Measurements from ENCODE around the gene FAM118B. TPM values are rescaled to one million over a fixed set of nuclear protein-coding genes. Genes with fewer than 3 reads are reported as not detected.
A peak's percentile ranks its signal among the peaks of the same experiment; 100 is the strongest.

FAM118B gene
- total RNA-seq, 2 donors from 2014 or later = 40.1 to 40.8 TPM

DNA sequence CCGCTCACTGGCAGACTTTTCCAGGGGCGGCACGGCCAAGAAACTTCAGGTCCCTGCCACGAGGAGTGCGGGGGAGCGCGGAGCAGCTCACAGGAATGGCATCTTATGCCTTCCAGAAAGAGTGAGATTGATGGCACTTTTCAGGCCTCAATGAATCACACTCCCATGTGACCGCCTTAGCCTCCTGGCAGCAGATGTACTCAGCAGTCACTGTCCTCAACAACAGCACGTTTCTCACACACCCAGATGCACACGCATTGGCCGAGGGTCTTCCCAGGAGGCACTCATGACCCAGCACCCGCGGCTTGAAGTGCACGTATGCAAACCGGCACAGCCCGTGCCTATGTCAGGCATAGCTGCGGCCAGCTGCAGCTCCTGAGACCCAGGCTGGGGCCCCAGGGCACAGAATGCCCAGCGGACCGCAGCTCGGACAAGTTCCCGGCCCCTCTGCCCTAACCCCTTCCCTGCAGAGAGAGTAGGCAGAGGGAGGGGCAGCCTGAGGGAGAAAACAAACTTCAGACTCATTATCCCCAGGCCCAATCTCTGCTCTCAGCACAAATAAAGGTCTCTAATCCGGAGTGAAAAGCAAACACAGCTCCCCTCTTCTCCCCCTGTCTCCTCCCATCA lies 48.4 kb upstream of the FAM118B start:
- Histone ChIP-seq H3K27ac (ENCODE audit: low read depth, low read length) (peak overlapping the region; percentile 68), H3K36me3 (ENCODE audit: control insufficient read depth, insufficient read depth, low read length) (no peaks in the 10 kb centered on the region), H3K9ac (ENCODE audit: extremely low read depth, low read length, poor library complexity, severe bottlenecking) (no peak overlapping the region), H3K4me3 (ENCODE audit: low read length) (peak overlapping the region; percentile 56), H3K9me3 (ENCODE audit: control insufficient read depth, low read length) (no peaks in the 10 kb centered on the region), H3K4me1 (ENCODE audit: control insufficient read depth, insufficient read depth, low read length) (peaks cover 22% of the 10 kb centered on the region), H3K27me3 (ENCODE audit: control insufficient read depth, insufficient read depth, low read length, poor library complexity, severe bottlenecking) (peaks cover 53% of the 10 kb centered on the region)
- DNase-seq = peak; percentile 64
- Mint-ChIP-seq H3K36me3 (ENCODE audit: low read depth) (no peaks in the 10 kb centered on the region), H3K9me3 (no peaks in the 10 kb centered on the region), H3K4me3 (peak overlapping the region; percentile 25), H3K4me1 (peaks cover 31% of the 10 kb centered on the region), H3K27me3 (ENCODE audit: insufficient read depth) (peaks cover 18% of the 10 kb centered on the region), H3K27ac (peak overlapping the region; percentile 87)
- WGBS, 2 experiments (ENCODE audit: insufficient coverage in 1 of 2, insufficient read length in 1 of 2) = 59% methylated on average over 11 to 22 of the region's 22 CpGs
- TF ChIP-seq, protein P1, sequence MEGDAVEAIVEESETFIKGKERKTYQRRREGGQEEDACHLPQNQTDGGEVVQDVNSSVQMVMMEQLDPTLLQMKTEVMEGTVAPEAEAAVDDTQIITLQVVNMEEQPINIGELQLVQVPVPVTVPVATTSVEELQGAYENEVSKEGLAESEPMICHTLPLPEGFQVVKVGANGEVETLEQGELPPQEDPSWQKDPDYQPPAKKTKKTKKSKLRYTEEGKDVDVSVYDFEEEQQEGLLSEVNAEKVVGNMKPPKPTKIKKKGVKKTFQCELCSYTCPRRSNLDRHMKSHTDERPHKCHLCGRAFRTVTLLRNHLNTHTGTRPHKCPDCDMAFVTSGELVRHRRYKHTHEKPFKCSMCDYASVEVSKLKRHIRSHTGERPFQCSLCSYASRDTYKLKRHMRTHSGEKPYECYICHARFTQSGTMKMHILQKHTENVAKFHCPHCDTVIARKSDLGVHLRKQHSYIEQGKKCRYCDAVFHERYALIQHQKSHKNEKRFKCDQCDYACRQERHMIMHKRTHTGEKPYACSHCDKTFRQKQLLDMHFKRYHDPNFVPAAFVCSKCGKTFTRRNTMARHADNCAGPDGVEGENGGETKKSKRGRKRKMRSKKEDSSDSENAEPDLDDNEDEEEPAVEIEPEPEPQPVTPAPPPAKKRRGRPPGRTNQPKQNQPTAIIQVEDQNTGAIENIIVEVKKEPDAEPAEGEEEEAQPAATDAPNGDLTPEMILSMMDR (conservative IDR thresholded peaks at IDR 0.05) = no peak

GRCh38 chr11:126163779-126164178 lies 47.8 kb upstream of the FAM118B start:
- no peaks in the 10 kb centered on the region for H3K9me3 ChIP-seq (ENCODE audit: control insufficient read depth, low read length)
- H3K9ac ChIP-seq (ENCODE audit: extremely low read depth, low read length, poor library complexity, severe bottlenecking) = no peak overlapping the region
- H3K36me3 ChIP-seq (ENCODE audit: control insufficient read depth, insufficient read depth, low read length) = no peaks in the 10 kb centered on the region
- H3K27ac ChIP-seq (ENCODE audit: low read depth, low read length) = peak overlapping the region; percentile 68
- DNase-seq = no peak
- H3K27me3 ChIP-seq (ENCODE audit: control insufficient read depth, insufficient read depth, low read length, poor library complexity, severe bottlenecking) = peaks cover 53% of the 10 kb centered on the region
- Mint-ChIP-seq H3K4me3 (peak overlapping the region; percentile 25), H3K27ac (peak overlapping the region; percentile 87), H3K4me1 (peaks cover 31% of the 10 kb centered on the region), H3K36me3 (ENCODE audit: low read depth) (no peaks in the 10 kb centered on the region), H3K27me3 (ENCODE audit: insufficient read depth) (peaks cover 18% of the 10 kb centered on the region), H3K9me3 (no peaks in the 10 kb centered on the region)
- H3K4me3 ChIP-seq (ENCODE audit: low read length) = no peak overlapping the region
- TF ChIP-seq, protein P1 (conservative IDR thresholded peaks at IDR 0.05) = no peak
- 77 to 81% methylated on average over 9 of the region's 9 CpGs for WGBS, 2 experiments (ENCODE audit: insufficient coverage in 1 of 2, insufficient read length in 1 of 2)
- peaks cover 18% of the 10 kb centered on the region for H3K4me1 ChIP-seq (ENCODE audit: control insufficient read depth, insufficient read depth, low read length)

DNA sequence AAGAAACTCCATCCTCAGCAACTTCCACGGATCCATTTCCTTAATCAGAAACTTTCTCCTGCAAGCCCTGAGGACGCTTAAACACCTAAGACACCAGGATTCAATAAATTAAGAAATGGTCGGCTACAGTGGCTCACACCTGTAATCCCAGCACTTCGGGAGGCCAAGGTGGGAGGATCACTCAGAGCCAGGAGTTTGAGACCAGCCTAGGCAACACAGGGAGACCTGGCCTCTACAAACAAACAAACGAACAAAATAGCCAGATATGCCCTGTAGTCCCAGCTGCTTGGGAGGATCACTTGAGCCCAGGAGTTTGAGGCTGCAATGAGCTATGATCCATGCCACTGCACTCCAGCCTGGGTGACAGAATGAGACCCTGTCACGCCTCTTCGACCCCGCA lies 46.8 kb upstream of the FAM118B start:
- H3K9me3 Mint-ChIP-seq = no peaks in the 10 kb centered on the region
- no peak for DNase-seq
- peaks cover 18% of the 10 kb centered on the region for H3K27me3 Mint-ChIP-seq (ENCODE audit: insufficient read depth)
- TF ChIP-seq, protein P1 (conservative IDR thresholded peaks at IDR 0.05) = no peak
- peaks cover 12% of the 10 kb centered on the region for H3K4me1 ChIP-seq (ENCODE audit: control insufficient read depth, insufficient read depth, low read length)
- H3K4me3 Mint-ChIP-seq = no peak overlapping the region
- H3K9ac ChIP-seq (ENCODE audit: extremely low read depth, low read length, poor library complexity, severe bottlenecking) = no peak overlapping the region
- 91 to 92% methylated on average over 5 to 6 of the region's 8 CpGs for WGBS, 2 experiments (ENCODE audit: insufficient coverage in 1 of 2, insufficient read length in 1 of 2)
- H3K36me3 ChIP-seq (ENCODE audit: control insufficient read depth, insufficient read depth, low read length) = no peaks in the 10 kb centered on the region
- H3K4me3 ChIP-seq (ENCODE audit: low read length) = no peak overlapping the region
- no peak overlapping the region for H3K27ac ChIP-seq (ENCODE audit: low read depth, low read length)
- H3K9me3 ChIP-seq (ENCODE audit: control insufficient read depth, low read length) = no peaks in the 10 kb centered on the region
- H3K4me1 Mint-ChIP-seq = peaks cover 40% of the 10 kb centered on the region
- peaks cover 53% of the 10 kb centered on the region for H3K27me3 ChIP-seq (ENCODE audit: control insufficient read depth, insufficient read depth, low read length, poor library complexity, severe bottlenecking)
- no peak overlapping the region for H3K27ac Mint-ChIP-seq
- no peaks in the 10 kb centered on the region for H3K36me3 Mint-ChIP-seq (ENCODE audit: low read depth)
